Mesenchymal stem cell (in vitro differentiated cells and primary cell): ENCODE measurements around the gene SPATA2L.

Experiments used
- DNase-seq: peaks from one replicate; pipeline ENCODE4 v3.0.0-alpha.2; 2013
- H2AFZ ChIP-seq: one replicate; pipeline ENCODE4 v1.6.1; 2013; ENCODE audit warnings: low read depth, mild to moderate bottlenecking, control low read depth, inconsistent platforms, low read length, moderate library complexity
- H2AK5ac ChIP-seq: 2 replicates; pipeline ENCODE4 v1.6.1; 2013; ENCODE audit warnings: low read length, moderate library complexity, mild to moderate bottlenecking, inconsistent platforms; ENCODE audit not compliant: severe bottlenecking
- H2BK120ac ChIP-seq: one replicate; pipeline ENCODE4 v1.6.1; 2013; ENCODE audit warnings: low read depth, mild to moderate bottlenecking, inconsistent platforms, low read length, moderate library complexity
- H2BK12ac ChIP-seq, 2 experiments: one replicate each; pipeline ENCODE4 v1.6.1; 2013; ENCODE audit warnings: inconsistent platforms in 2 of 2, low read length in 2 of 2, mild to moderate bottlenecking in 2 of 2, moderate library complexity in 2 of 2, control low read depth in 1 of 2
- H2BK15ac ChIP-seq: one replicate; pipeline ENCODE4 v1.6.1; 2013; ENCODE audit warnings: mild to moderate bottlenecking, low read depth, inconsistent platforms; ENCODE audit not compliant: poor library complexity, severe bottlenecking
- H2BK5ac ChIP-seq: 2 replicates; pipeline ENCODE4 v1.6.1; 2013; ENCODE audit warnings: low read depth, mild to moderate bottlenecking, low read length, control low read depth, inconsistent platforms; ENCODE audit not compliant: poor library complexity, severe bottlenecking
- H3K14ac ChIP-seq, 2 experiments: one replicate each; pipeline ENCODE4 v1.6.1; 2013; ENCODE audit warnings: inconsistent platforms in 2 of 2, low read length in 2 of 2, control low read depth in 1 of 2, mild to moderate bottlenecking in 1 of 2, moderate library complexity in 1 of 2
- H3K18ac ChIP-seq, 2 experiments: one replicate each; pipeline ENCODE4 v1.6.1; 2013; ENCODE audit warnings: inconsistent platforms in 2 of 2, low read length in 2 of 2, control low read depth in 1 of 2, low read depth in 1 of 2, mild to moderate bottlenecking in 1 of 2
- H3K23ac ChIP-seq, 2 experiments: one replicate each; pipeline ENCODE4 v1.6.1; 2013; ENCODE audit warnings: inconsistent platforms in 2 of 2, low read length in 2 of 2, mild to moderate bottlenecking in 2 of 2, moderate library complexity in 2 of 2, control low read depth in 1 of 2
- H3K27ac ChIP-seq: 2 replicates; pipeline ENCODE4 v1.5.1; 2013; ENCODE audit warnings: mild to moderate bottlenecking, moderate library complexity, low read length, control low read depth, inconsistent platforms; ENCODE audit not compliant: poor library complexity, severe bottlenecking
- H3K27me3 ChIP-seq, 2 experiments: 2 replicates each; pipeline versions ENCODE4 v1.6.1 to v1.7.0; 2013; ENCODE audit warnings: low read length in 2 of 2, mild to moderate bottlenecking in 2 of 2, moderate library complexity in 2 of 2, control low read depth in 1 of 2, inconsistent platforms in 1 of 2; ENCODE audit not compliant: control insufficient read depth in 1 of 2, insufficient read depth in 1 of 2
- H3K36me3 ChIP-seq, 2 experiments: 2 replicates each; pipeline versions ENCODE4 v1.6.1 to v1.7.0; 2013; ENCODE audit warnings: low read length in 2 of 2, control low read depth in 1 of 2, inconsistent platforms in 1 of 2, low read depth in 1 of 2, mild to moderate bottlenecking in 1 of 2; ENCODE audit not compliant: insufficient read depth in 2 of 2, control insufficient read depth in 1 of 2
- H3K4ac ChIP-seq, 2 experiments: one replicate each; pipeline ENCODE4 v1.6.1; 2013; ENCODE audit warnings: inconsistent platforms in 2 of 2, low read length in 2 of 2, mild to moderate bottlenecking in 2 of 2, moderate library complexity in 2 of 2, control low read depth in 1 of 2, low read depth in 1 of 2
- H3K4me1 ChIP-seq: 2 replicates; pipeline ENCODE4 v1.6.1; 2013; ENCODE audit warnings: low read depth, low read length, control low read depth; ENCODE audit not compliant: control insufficient read depth, insufficient read depth
- H3K4me2 ChIP-seq: 2 replicates; pipeline ENCODE4 v1.6.1; 2013; ENCODE audit warnings: low read length, mild to moderate bottlenecking, inconsistent platforms; ENCODE audit not compliant: poor library complexity, severe bottlenecking
- H3K4me3 ChIP-seq, 2 experiments: 2 replicates each; pipeline versions ENCODE4 v1.5.1 to v1.7.0; 2013; ENCODE audit warnings: low read length in 2 of 2, mild to moderate bottlenecking in 2 of 2, control low read depth in 1 of 2, low read depth in 1 of 2; ENCODE audit not compliant: insufficient read depth in 1 of 2
- H3K79me1 ChIP-seq: replicated peaks from 2 replicates; pipeline ENCODE4 v1.6.1; 2013; ENCODE audit warnings: mild to moderate bottlenecking, control low read depth, low read length, inconsistent platforms; ENCODE audit not compliant: poor library complexity, severe bottlenecking
- H3K9ac ChIP-seq: 2 replicates; pipeline ENCODE4 v1.7.0; 2013; ENCODE audit warnings: mild to moderate bottlenecking, low read length, moderate library complexity
- H3K9me3 ChIP-seq: 2 replicates; pipeline ENCODE4 v1.7.0; 2013; ENCODE audit warnings: mild to moderate bottlenecking, low read length; ENCODE audit not compliant: control insufficient read depth
- H4K8ac ChIP-seq: one replicate; pipeline ENCODE4 v1.6.1; 2013; ENCODE audit warnings: inconsistent platforms, mild to moderate bottlenecking, low read length, moderate library complexity
- H4K91ac ChIP-seq: one replicate; pipeline ENCODE4 v1.6.1; 2013; ENCODE audit warnings: mild to moderate bottlenecking, low read length, inconsistent platforms
- WGBS: methylation state at CpG from one replicate; pipeline ENCODE4 v1.1.7; 2013; ENCODE audit warnings: mixed read lengths; 5-methylcytosine and 5-hydroxymethylcytosine counted together

SPATA2L gene

GRCh38 chr16:89732142-89732917, 30.8 kb upstream of the SPATA2L start:
- H2BK15ac ChIP-seq: no peak overlapping the region
- no peak overlapping the region for H4K8ac ChIP-seq

GRCh38 chr16:89730610-89731234, 29.2 kb upstream of the SPATA2L start:
- H2AK5ac ChIP-seq: no peak overlapping the region
- H3K36me3 ChIP-seq: peaks cover 78 to 85% of the 10 kb centered on the region in 2 experiments
- H3K4me3 ChIP-seq: no peak overlapping the region
- H2BK12ac ChIP-seq: no peak overlapping the region
- no peak overlapping the region for H2AFZ ChIP-seq
- no peak overlapping the region for H3K27ac ChIP-seq
- H2BK15ac ChIP-seq: no peak overlapping the region
- no peaks in the 10 kb centered on the region for H3K27me3 ChIP-seq
- no peak overlapping the region for H2BK120ac ChIP-seq
- no peak overlapping the region for H2BK5ac ChIP-seq
- H3K9me3 ChIP-seq: no peaks in the 10 kb centered on the region
- H3K79me1 ChIP-seq: peaks cover 47% of the 10 kb centered on the region
- no peak overlapping the region for H3K9ac ChIP-seq
- no peak overlapping the region for H3K4ac ChIP-seq
- H4K91ac ChIP-seq: no peak overlapping the region
- no peak overlapping the region for H4K8ac ChIP-seq
- H3K4me1 ChIP-seq: peaks cover 5% of the 10 kb centered on the region
- no peak overlapping the region for H3K18ac ChIP-seq
- H3K14ac ChIP-seq: no peak overlapping the region
- H3K23ac ChIP-seq: no peak overlapping the region
- 91% methylated on average over 21 of the region's 22 CpGs for WGBS
- DNase-seq: no peak
- no peak overlapping the region for H3K4me2 ChIP-seq

More at GRCh38 chr16:89732142-89732917, 30.8 kb upstream of the SPATA2L start:
- no peak overlapping the region for H3K4me2 ChIP-seq
- H3K27ac ChIP-seq: no peak overlapping the region
- H2BK12ac ChIP-seq: no peak overlapping the region
- no peak overlapping the region for H2BK120ac ChIP-seq
- no peak overlapping the region for H3K18ac ChIP-seq
- no peak overlapping the region for H4K91ac ChIP-seq
- H3K14ac ChIP-seq: no peak overlapping the region
- no peak overlapping the region for H2AK5ac ChIP-seq
- H3K27me3 ChIP-seq: no peaks in the 10 kb centered on the region
- H3K23ac ChIP-seq: no peak overlapping the region
- H2AFZ ChIP-seq: no peak overlapping the region
- peaks cover 47% of the 10 kb centered on the region for H3K79me1 ChIP-seq
- H3K9ac ChIP-seq: no peak overlapping the region
- H3K36me3 ChIP-seq: peaks cover 89 to 92% of the 10 kb centered on the region in 2 experiments
- H3K4ac ChIP-seq: no peak overlapping the region
- peaks cover 5% of the 10 kb centered on the region for H3K4me1 ChIP-seq
- no peak overlapping the region for H3K4me3 ChIP-seq
- no peak overlapping the region for H2BK5ac ChIP-seq
- no peak for DNase-seq
- WGBS: 94% methylated on average over 23 of the region's 24 CpGs
- H3K9me3 ChIP-seq: no peaks in the 10 kb centered on the region

- Histone ChIP-seq H3K14ac (no peak overlapping the region), H2BK15ac (no peak overlapping the region), H3K4me1 (peaks cover 5% of the 10 kb centered on the region), H3K4me2 (no peak overlapping the region), H2AFZ (no peak overlapping the region), H3K79me1 (peaks cover 48% of the 10 kb centered on the region), H3K9me3 (no peaks in the 10 kb centered on the region), H3K27ac (no peak overlapping the region), H2BK12ac (no peak overlapping the region), H2BK5ac (no peak overlapping the region), H3K27me3 (no peaks in the 10 kb centered on the region), H3K9ac (no peak overlapping the region), H3K4ac (no peak overlapping the region), H3K18ac (no peak overlapping the region), H4K8ac (no peak overlapping the region), H2AK5ac (no peak overlapping the region), H4K91ac (no peak overlapping the region), H3K23ac (no peak overlapping the region), H2BK120ac (no peak overlapping the region), H3K4me3 (no peak overlapping the region), H3K36me3 (peaks cover 77 to 84% of the 10 kb centered on the region in 2 experiments)
- WGBS: 78% methylated on average over 14 of the region's 14 CpGs
- no peak for DNase-seq
These were observed 28.5 kb upstream of the SPATA2L start for GRCh38 chr16:89729863-89730593.

- H3K23ac ChIP-seq: no peak overlapping the region
- no peak overlapping the region for H3K4ac ChIP-seq
- H3K4me3 ChIP-seq: no peak overlapping the region
- no peaks in the 10 kb centered on the region for H3K9me3 ChIP-seq
- DNase-seq: no peak
- no peak overlapping the region for H2AFZ ChIP-seq
- no peak overlapping the region for H2BK5ac ChIP-seq
- WGBS: 94% methylated on average over 18 of the region's 18 CpGs
- H3K14ac ChIP-seq: no peak overlapping the region
- peaks cover 47% of the 10 kb centered on the region for H3K79me1 ChIP-seq
- peaks cover 7% of the 10 kb centered on the region for H3K4me1 ChIP-seq
- no peak overlapping the region for H2BK12ac ChIP-seq
- no peak overlapping the region for H4K91ac ChIP-seq
- H3K36me3 ChIP-seq: peaks cover 76 to 82% of the 10 kb centered on the region in 2 experiments
- H2BK15ac ChIP-seq: no peak overlapping the region
- H3K18ac ChIP-seq: no peak overlapping the region
- H2BK120ac ChIP-seq: no peak overlapping the region
- H3K4me2 ChIP-seq: no peak overlapping the region
- H3K27ac ChIP-seq: no peak overlapping the region
- H4K8ac ChIP-seq: no peak overlapping the region
- no peak overlapping the region for H2AK5ac ChIP-seq
- no peaks in the 10 kb centered on the region for H3K27me3 ChIP-seq
- no peak overlapping the region for H3K9ac ChIP-seq
These were observed 27.8 kb upstream of the SPATA2L start for GRCh38 chr16:89729293-89729692.
